ENCODE results near the gene TRIM17. TPM values are rescaled to one million over a fixed set of nuclear protein-coding genes. Genes with fewer than 3 reads are reported as not detected.

Gene TRIM17
- total RNA-seq, 1 donor from 2014 or later, result 1.2 TPM

- Histone ChIP-seq H3K9me3 (no peaks in the 10 kb centered on the region), H3K4me1 (peaks cover 26% of the 10 kb centered on the region), H3K4me3 (peak overlapping the region; percentile 45 to 59), H3K36me3 (no peaks in the 10 kb centered on the region), H3K27ac (peak overlapping the region; percentile 16), H3K27me3 (no peaks in the 10 kb centered on the region)
- no peak for DNase-seq (ENCODE audit: extremely low spot score in 2 of 2)
- intact Hi-C loops (cut with DNase I), result no loop called here
- TF ChIP-seq CTCF (IDR thresholded peaks at IDR 0.05) (no peak), POLR2A (IDR thresholded peaks at IDR 0.05) (no peak), POLR2AphosphoS5 (IDR thresholded peaks at IDR 0.05; ENCODE audit: insufficient read depth in 1 of 2, low read depth in 1 of 2) (no peak)
These were observed 826 bp downstream of the TRIM17 start for GRCh38 chr1:228415853-228416216.

GRCh38 chr1:228415221-228415620, 1.4 kb downstream of the TRIM17 start:
- Histone ChIP-seq H3K27me3 (no peaks in the 10 kb centered on the region), H3K27ac (no peak overlapping the region), H3K4me1 (peaks cover 26% of the 10 kb centered on the region), H3K36me3 (no peaks in the 10 kb centered on the region), H3K4me3 (no peak overlapping the region), H3K9me3 (no peaks in the 10 kb centered on the region)
- no peak for DNase-seq (ENCODE audit: extremely low spot score in 2 of 2)
- no peak for TF ChIP-seq POLR2AphosphoS5 (IDR thresholded peaks at IDR 0.05; ENCODE audit: insufficient read depth in 1 of 2, low read depth in 1 of 2)
- TF ChIP-seq POLR2A (IDR thresholded peaks at IDR 0.05), result no peak
- TF ChIP-seq CTCF (IDR thresholded peaks at IDR 0.05), result no peak
- intact Hi-C loops (cut with DNase I), result no loop called here

GRCh38 chr1:228414511-228415211, 2.0 kb downstream of the TRIM17 start:
- TF ChIP-seq POLR2A (IDR thresholded peaks at IDR 0.05) (no peak), POLR2AphosphoS5 (IDR thresholded peaks at IDR 0.05; ENCODE audit: insufficient read depth in 1 of 2, low read depth in 1 of 2) (no peak), CTCF (IDR thresholded peaks at IDR 0.05) (no peak)
- Histone ChIP-seq H3K27me3 (no peaks in the 10 kb centered on the region), H3K9me3 (no peaks in the 10 kb centered on the region), H3K27ac (no peak overlapping the region), H3K4me1 (peaks cover 28% of the 10 kb centered on the region), H3K4me3 (no peak overlapping the region), H3K36me3 (no peaks in the 10 kb centered on the region)
- intact Hi-C loops (cut with DNase I), result no loop called here
- no peak for DNase-seq (ENCODE audit: extremely low spot score in 2 of 2)

GRCh38 chr1:228413241-228414010, 3.2 kb downstream of the TRIM17 start:
- TF ChIP-seq POLR2A (IDR thresholded peaks at IDR 0.05), result no peak
- no peak for TF ChIP-seq POLR2AphosphoS5 (IDR thresholded peaks at IDR 0.05; ENCODE audit: insufficient read depth in 1 of 2, low read depth in 1 of 2)
- TF ChIP-seq CTCF (IDR thresholded peaks at IDR 0.05), result no peak
- Histone ChIP-seq H3K4me3 (no peak overlapping the region), H3K27me3 (no peaks in the 10 kb centered on the region), H3K9me3 (no peaks in the 10 kb centered on the region), H3K27ac (no peak overlapping the region), H3K4me1 (peaks cover 40% of the 10 kb centered on the region), H3K36me3 (no peaks in the 10 kb centered on the region)
- DNase-seq (ENCODE audit: extremely low spot score in 2 of 2), result no peak
- intact Hi-C loops (cut with DNase I), result no loop called here

All from vagina (tissue), 2 donors.